ENCODE data around the gene WNT6.

The WNT6 gene

GRCh38 chr2:218858671-218859555, 692 bp upstream of the WNT6 start:
- no peak for DNase-seq

DNA sequence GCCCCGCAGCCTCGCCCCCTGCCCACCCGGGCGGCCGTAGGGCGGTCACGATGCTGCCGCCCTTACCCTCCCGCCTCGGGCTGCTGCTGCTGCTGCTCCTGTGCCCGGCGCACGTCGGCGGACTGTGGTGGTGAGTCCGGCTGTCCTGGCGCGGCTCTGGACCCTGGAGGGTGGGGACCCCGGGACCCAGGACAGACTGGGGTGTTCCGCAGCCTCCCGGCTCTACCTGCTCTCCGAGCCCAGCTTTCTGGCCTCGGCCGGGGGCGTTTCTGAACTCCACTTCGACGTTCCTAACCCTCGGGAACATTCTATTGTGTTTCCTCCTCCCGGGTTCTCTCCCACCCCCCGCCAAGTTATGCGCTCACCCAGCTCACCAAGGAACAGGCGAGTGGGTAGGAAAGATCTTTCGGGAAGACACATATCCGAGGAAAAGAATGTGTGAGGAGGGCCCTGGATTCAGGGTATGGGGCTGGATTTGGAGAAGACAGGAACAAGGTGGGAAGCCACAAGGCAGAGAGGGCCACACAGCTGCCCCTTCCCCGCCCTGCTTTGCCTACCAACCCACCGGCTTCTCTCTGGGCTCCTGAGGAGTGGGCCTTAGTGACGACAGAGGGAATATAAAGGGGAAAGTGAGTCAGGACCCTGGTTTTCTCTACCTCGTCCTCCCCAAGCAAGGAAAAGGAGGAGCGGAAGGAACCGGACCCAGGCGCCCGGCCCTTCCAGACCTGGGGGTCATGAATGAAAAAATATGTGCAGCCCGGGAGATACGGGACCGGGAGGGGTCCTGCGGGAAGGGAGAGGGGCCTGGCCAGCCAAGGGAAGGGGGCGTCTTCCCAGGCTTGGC, 605 bp downstream of the WNT6 start:
- DNase-seq, result no peak

GRCh38 chr2:218860950-218861381, 1.4 kb downstream of the WNT6 start:
- no peak for DNase-seq

- DNase-seq, result no peak
These were observed 2.2 kb downstream of the WNT6 start for GRCh38 chr2:218861645-218862318.

DNA sequence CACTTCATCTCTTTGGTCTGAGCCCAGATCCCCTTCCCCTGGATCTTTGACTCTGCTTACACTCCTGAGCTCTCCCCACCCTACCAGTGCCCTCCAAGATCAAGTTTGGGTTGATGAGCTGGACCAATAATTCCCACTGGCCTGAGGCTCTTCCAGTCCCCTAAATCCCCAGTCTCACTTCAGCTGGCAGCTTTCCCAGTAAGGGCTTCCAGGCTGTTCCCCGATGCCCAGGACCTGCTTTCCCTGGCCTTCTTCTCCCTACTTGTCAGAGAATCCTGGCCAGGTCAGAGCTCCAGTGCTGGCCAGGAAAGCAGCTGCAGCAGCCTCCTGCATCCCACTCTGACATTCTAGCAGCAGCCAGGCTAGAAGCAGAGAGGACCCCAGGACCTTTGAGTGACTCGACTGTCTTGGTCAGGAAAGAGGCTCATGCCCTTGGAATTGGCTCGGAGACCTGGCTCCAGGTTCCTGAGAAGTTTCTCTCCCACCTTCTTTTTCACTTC, 3.5 kb downstream of the WNT6 start:
- no peak for DNase-seq

DNA sequence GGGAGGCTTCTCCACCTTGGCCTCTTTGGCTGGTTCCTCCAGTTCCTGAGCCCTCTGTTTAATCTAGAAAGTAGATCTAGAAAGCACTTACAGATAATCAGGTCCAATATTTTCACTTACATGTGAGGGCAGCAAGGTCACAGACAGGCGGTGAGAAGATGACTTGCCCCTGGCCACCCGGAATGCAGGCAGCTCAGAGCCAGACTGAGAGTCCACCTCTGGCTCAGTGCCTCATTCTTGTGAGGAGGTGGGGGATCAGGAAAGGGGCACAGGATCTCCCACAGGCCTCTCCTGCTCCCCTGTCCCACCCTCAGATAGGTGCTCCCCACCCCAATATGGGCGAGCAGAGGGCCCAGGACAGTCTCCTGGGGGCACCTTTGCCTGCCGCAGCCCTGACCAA, 5.8 kb downstream of the WNT6 start:
- DNase-seq, result no peak

DNA sequence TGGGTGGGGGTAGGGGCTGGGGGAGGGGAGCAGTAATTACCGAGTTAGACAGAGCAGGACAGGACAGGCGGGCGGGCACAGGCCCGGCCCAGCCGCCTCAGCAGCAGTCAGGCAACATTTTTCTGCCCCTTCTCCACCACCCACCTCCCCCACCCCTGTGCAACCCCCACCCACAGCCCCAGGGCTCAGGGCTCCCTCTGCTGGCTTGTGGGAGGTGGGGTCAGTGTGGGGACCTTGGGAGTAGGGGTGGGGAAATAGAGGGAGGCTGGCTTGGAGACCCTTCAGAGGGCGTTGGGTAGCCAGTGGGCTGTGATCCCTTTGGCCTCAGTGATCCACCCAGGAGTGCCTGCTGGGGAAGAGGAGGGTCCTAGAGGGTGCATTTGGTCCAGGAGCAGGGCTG, 6.4 kb downstream of the WNT6 start:
- DNase-seq, result no peak

- no peak for DNase-seq
These were observed 8.3 kb downstream of the WNT6 start for GRCh38 chr2:218867900-218868299.

DNA sequence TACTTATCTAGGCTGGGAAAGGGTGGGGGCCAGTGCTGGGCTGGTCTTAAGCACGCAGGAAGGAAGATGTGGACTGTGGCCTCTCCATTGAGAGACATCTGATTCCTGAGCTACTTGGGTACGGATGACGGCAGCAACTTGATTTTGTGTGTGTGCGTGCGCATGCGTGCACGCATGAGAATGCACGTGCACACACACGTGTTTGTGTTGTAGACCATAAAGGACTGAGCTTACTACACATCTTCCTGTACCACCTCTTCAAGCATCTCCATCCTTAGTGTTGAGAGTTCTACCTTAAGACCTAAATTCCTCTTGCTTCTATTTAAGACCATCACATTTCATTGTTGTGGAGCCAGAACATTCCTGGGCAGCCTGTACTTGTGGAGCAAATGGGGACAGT, 9.5 kb downstream of the WNT6 start:
- DNase-seq, result no peak

- DNase-seq, result no peak
These were observed 11.4 kb downstream of the WNT6 start for GRCh38 chr2:218870984-218871344.

- peak; percentile 22 for DNase-seq
These were observed 12.0 kb downstream of the WNT6 start for GRCh38 chr2:218871345-218872302.

- DNase-seq, result no peak
These were observed 13.2 kb downstream of the WNT6 start for GRCh38 chr2:218872645-218873358.

GRCh38 chr2:218873359-218874194, 14.0 kb downstream of the WNT6 start:
- no peak for DNase-seq

DNA sequence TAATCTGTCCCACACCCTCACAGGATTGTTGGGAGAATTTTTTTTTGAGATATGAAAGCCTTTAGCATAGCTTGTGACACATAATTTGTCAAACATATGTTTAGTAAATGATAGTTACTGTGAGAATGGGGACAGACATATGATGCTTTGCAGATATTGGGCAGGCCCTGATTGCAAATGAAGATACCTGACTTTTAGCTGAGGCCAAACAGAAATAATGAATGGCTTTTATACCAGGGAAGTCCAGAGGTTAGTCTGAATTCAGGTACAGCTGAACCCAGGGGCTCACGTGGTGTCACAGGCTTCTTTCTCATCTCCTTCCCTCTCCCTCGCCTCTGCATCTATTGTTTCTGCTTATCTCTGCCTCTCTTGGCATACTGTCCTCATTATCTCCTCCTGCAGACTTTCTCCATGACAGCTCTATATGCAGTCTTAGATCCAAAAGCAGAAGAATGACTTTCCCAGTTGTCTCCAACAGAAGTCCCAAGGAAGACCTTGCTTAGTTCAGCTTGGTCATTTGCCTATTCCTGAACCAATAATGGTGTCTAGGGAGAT, 16.2 kb downstream of the WNT6 start:
- DNase-seq, result no peak

- peak; percentile 54 for DNase-seq
These were observed 17.1 kb downstream of the WNT6 start for GRCh38 chr2:218876562-218877219.

GRCh38 chr2:218877331-218877730, 17.7 kb downstream of the WNT6 start:
- DNase-seq, result no peak

GRCh38 chr2:218877891-218878290, 18.3 kb downstream of the WNT6 start:
- no peak for DNase-seq

GRCh38 chr2:218878486-218878885, 18.9 kb downstream of the WNT6 start:
- DNase-seq, result no peak
